HFF-Myc (cell line): ENCODE measurements around the gene LLCFC1.

Source experiments
- DNase-seq: peaks from one replicate; pipeline ENCODE4 v3.0.0-alpha.2; 2011; ENCODE audit warnings: low read depth; ENCODE audit errors: extremely low read depth
- H3K4me3 ChIP-seq: replicated peaks from 2 replicates; pipeline ENCODE4 v1.5.1; 2011; ENCODE audit warnings: low read depth, mild to moderate bottlenecking, control low read depth, low read length
- TF ChIP-seq, protein P1 (sequence below): IDR thresholded peaks from 2 replicates; pipeline ENCODE4 v1.5.1; 2012; ENCODE audit warnings: mild to moderate bottlenecking, low read depth, low read length, control low read depth; ENCODE audit errors: missing control alignments

The LLCFC1 gene

DNA sequence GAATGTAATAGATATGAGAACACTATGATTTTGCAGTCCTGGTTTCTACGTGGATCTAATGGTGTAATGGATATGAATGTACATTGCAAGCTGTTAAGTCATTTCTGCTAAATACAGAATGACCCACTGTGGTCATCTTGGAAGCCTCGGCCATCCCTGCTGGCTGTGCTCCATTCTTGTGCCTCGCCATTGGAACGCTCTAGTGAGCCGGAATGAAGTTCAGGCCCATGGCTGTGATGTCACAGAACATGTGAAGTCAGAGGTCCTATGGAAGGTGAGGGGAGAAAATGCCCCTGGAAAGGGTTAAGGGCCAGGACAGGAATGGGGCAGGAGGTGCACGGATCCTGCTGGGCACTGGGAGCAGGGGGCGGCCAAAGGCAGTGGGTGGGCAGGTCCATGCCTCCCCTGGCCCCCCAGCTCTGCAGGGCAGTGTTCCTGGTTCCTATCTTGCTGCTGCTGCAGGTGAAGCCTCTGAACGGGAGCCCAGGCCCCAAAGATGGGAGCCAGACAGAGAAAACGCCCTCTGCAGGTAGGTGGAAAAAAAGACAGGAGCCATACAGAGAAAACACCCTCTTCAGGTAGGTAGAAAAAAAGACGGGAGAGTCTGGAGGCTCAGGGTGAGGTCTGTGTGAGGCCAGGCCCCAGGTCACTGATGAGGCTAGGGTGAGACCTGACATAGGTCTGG is at the start of gene LLCFC1:
TSS of gene LLCFC1 (plus strand) at position 259 of the 685 bp plus-strand sequence. CDS start at position 397, 138 bp downstream.
- TF ChIP-seq, protein P1, sequence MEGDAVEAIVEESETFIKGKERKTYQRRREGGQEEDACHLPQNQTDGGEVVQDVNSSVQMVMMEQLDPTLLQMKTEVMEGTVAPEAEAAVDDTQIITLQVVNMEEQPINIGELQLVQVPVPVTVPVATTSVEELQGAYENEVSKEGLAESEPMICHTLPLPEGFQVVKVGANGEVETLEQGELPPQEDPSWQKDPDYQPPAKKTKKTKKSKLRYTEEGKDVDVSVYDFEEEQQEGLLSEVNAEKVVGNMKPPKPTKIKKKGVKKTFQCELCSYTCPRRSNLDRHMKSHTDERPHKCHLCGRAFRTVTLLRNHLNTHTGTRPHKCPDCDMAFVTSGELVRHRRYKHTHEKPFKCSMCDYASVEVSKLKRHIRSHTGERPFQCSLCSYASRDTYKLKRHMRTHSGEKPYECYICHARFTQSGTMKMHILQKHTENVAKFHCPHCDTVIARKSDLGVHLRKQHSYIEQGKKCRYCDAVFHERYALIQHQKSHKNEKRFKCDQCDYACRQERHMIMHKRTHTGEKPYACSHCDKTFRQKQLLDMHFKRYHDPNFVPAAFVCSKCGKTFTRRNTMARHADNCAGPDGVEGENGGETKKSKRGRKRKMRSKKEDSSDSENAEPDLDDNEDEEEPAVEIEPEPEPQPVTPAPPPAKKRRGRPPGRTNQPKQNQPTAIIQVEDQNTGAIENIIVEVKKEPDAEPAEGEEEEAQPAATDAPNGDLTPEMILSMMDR, result peak; percentile 26

DNA sequence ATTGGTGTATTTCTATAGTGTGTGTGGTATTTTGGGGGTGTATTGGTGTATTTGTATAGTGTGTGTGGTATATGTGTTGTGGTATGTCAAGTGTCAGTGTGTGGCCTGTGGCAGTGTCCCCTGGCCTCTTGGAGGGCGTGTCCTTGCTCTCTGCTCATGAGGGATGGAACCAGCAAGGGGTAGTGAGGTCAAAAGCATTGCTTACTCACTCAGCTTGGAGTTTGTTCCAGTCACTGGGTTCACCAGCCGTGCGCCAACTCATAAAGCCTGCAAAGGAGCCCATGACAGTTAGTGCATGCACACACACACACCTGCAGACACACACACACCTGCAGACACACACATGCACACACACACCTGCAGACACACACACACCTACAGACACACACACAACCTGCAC is 49.5 kb upstream of the LLCFC1 start:
- DNase-seq, result no peak
- no peak overlapping the region for H3K4me3 ChIP-seq
- TF ChIP-seq, protein P1, result no peak

More for the DNA sequence above, at the start of gene LLCFC1:
- H3K4me3 ChIP-seq, result no peak within 1 kb of the TSS
- DNase-seq, result no peak

DNA sequence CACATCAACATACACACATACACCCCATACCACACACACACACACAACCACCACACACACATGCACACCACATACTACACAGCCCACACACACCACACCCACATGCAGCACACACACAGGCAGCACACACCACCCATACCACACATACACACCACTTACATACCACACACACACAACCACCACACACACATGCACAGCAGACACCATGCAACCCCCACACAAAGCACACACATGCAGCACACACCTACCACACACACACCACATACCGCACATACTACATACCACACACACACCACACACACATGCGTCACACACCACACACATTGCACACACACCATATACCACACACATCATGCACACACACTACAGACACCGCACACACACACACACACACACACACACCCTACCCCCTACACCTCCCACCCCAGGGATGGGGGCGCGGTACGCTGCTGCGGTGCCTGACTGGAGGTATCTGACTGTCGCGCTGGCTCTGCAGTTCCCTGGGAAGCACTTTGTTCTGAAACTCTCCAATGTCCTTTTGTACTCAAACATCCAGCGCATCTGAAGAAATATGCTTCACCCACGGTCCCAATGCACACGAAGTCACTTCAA is 48.3 kb upstream of the LLCFC1 start:
- no peak for DNase-seq
- TF ChIP-seq, protein P1, result no peak
- no peak overlapping the region for H3K4me3 ChIP-seq

DNA sequence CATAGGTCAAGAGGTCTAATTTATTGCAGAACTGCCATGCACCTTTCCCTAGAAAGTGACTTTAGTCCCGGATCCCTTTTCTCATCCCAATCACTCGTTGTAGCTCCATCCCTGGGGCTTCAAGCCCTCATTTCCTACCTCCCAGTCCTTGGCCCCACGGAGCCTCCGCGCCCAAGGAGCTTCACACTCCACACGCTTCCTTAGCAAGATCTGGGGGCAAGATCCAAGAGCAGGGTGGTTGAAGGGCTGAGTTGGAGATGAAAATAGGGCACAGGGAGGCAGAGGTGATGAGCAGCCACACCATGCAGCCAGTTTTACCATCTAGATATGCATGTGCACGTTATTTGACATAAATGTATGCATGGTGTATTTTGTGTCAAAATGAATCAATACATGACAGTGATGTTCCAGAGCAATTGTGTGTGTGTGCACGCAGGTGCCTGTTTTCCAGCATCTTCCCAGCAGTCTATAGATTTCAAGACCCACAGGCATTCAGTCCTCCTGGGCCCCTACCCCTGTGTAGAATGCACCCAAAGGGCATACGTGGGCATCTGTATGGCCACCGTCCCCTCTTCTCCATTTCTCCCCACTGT is 47.7 kb upstream of the LLCFC1 start:
- no peak overlapping the region for H3K4me3 ChIP-seq
- TF ChIP-seq, protein P1, result no peak
- DNase-seq, result no peak

DNA sequence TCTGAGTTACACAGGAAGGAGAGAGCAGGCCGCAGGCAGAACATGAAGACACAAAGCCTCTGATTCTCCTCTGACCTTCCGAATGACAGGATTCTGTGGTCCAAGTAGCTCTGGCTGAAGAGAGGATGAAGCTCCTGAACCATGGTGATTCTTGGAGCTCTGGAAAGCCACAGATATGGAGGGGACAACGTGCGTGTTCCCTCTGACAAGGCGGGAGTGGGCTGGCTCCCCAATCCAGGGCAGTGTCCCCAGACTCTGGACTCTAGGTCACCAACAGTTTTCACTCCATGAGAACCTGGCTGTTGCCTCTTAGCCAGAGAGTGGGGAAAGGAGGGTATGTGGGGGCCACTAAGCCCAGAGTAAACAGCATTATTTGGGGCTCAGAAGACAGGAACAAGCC is 46.3 kb upstream of the LLCFC1 start:
- no peak for DNase-seq
- TF ChIP-seq, protein P1, result no peak
- no peak overlapping the region for H3K4me3 ChIP-seq

DNA sequence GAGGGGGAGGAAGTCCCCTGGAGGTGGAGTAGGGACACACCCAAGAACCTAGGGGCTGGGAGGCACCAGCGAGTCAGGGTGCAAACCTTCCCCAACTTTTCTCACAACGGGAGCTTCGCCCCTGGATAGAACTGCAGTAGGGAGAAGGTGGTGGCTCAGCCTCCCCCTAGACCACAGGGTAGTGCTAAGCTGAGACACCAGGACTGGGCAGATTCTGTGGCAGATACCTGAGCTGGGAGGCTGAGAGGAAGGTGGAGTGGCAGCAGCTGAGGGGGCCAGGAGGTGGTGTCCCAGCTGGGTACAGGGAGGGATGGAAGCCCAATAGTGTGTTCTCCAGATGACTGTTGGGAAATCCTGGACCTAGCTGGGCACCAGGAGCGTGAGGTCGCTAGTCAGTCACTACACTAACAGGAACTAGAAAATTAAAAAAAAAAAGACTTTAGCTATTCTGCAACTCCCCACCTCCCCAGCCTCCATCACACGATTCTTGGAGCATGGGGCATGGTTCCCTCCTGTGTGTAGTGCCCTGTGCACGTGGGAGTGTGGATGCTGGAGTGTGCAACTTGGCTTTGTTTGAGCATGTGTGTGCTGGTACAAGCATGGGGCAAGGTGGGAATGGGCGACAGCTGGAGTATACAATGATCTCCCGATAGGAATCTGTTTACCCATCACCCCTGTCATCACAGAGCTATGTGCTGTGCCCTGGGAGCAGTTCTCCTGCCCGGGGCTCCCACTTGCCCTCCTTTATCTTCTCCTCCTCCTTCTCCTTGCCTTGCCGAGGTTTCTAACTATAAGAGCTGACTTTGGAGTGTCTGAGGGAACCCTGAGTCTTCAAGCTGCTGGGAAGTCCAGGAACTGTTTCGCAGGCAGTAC is 44.9 kb upstream of the LLCFC1 start:
- DNase-seq, result no peak
- TF ChIP-seq, protein P1, result no peak
- no peak overlapping the region for H3K4me3 ChIP-seq
